Neural progenitor cell (in vitro differentiated cells): Measurements from ENCODE around the gene OR1D5. TPM values are rescaled to one million over a fixed set of nuclear protein-coding genes. Genes with fewer than 3 reads are reported as not detected.
"Not testable (repeated sequence)": the region's sequence is repeated elsewhere in the genome, so short reads cannot be mapped to it uniquely, and the experiment has no call there.

Experiments
- DNase-seq: peaks from one replicate; pipeline ENCODE4 v3.0.0-alpha.2; 2016; ENCODE audit warnings: low spot score
- H2AFZ ChIP-seq: fragments of 200-600 bp; sonication (generic); replicated peaks from 2 replicates; pipeline ENCODE4 v1.6.1; 2016; ENCODE audit warnings: antibody characterized with exemption
- H3F3A ChIP-seq: fragments of 200-600 bp; sonication (generic); 2 replicates; pipeline ENCODE4 v1.6.1; 2016; ENCODE audit warnings: antibody characterized with exemption, low read depth
- H3K27ac ChIP-seq: fragments of 200-600 bp; sonication (generic); 2 replicates; pipeline ENCODE4 v1.5.1; 2016; ENCODE audit warnings: mild to moderate bottlenecking
- H3K27me3 ChIP-seq: fragments of 200-600 bp; sonication (generic); 2 replicates; pipeline ENCODE4 v1.6.1; 2016; ENCODE audit warnings: mild to moderate bottlenecking, moderate library complexity
- H3K36me3 ChIP-seq: fragments of 200-600 bp; sonication (generic); 2 replicates; pipeline ENCODE4 v1.5.1; 2016
- H3K4me1 ChIP-seq: fragments of 200-600 bp; sonication (generic); 2 replicates; pipeline ENCODE4 v1.6.1; 2016; ENCODE audit warnings: mixed run types
- H3K4me2 ChIP-seq: fragments of 200-600 bp; sonication (generic); 2 replicates; pipeline ENCODE4 v1.6.1; 2016
- H3K4me3 ChIP-seq: fragments of 200-600 bp; sonication (generic); 2 replicates; pipeline ENCODE4 v1.5.1; 2016
- H3K79me2 ChIP-seq: fragments of 200-600 bp; sonication (generic); 2 replicates; pipeline ENCODE4 v1.6.1; 2016; ENCODE audit warnings: low read depth
- H3K9ac ChIP-seq: fragments of 200-600 bp; sonication (generic); 2 replicates; pipeline ENCODE4 v1.6.1; 2016
- H3K9me3 ChIP-seq: fragments of 200-600 bp; sonication (generic); 2 replicates; pipeline ENCODE4 v1.5.1; 2016; ENCODE audit warnings: low read depth
- H4K20me1 ChIP-seq: fragments of 200-600 bp; sonication (generic); 2 replicates; pipeline ENCODE4 v1.6.1; 2016; ENCODE audit warnings: low read depth
- H3K27ac Mint-ChIP-seq: 3 replicates; pipeline ENCODE4 v1.8.0; 2021; ENCODE audit warnings: mixed read lengths
- H3K27me3 Mint-ChIP-seq: 2 replicates; pipeline ENCODE4 v1.8.0; 2022; ENCODE audit warnings: low read depth, mild to moderate bottlenecking, inconsistent platforms, moderate library complexity, mixed read lengths; ENCODE audit not compliant: insufficient read depth
- H3K36me3 Mint-ChIP-seq: 3 replicates; pipeline ENCODE4 v1.8.0; 2021; ENCODE audit warnings: mixed read lengths
- H3K4me1 Mint-ChIP-seq: 3 replicates; pipeline ENCODE4 v1.8.0; 2021; ENCODE audit warnings: mixed read lengths
- H3K4me3 Mint-ChIP-seq: 3 replicates; pipeline ENCODE4 v1.8.0; 2021; ENCODE audit warnings: mild to moderate bottlenecking, moderate library complexity, mixed read lengths
- H3K9me3 Mint-ChIP-seq: 3 replicates; pipeline ENCODE4 v1.8.0; 2020; ENCODE audit warnings: mixed read lengths
- CTCF ChIP-seq: fragments of 200-600 bp; sonication (generic); IDR thresholded peaks from 2 replicates; pipeline ENCODE4 v1.5.1; 2017; ENCODE audit warnings: antibody characterized with exemption, mild to moderate bottlenecking
- EZH2 ChIP-seq: fragments of 200-600 bp; sonication (generic); IDR thresholded peaks from 2 replicates; pipeline ENCODE4 v1.6.1; 2017; ENCODE audit warnings: antibody characterized with exemption, mild to moderate bottlenecking, moderate library complexity
- EZH2phosphoT487 ChIP-seq: fragments of 200-600 bp; sonication (generic); IDR thresholded peaks from 2 replicates; pipeline ENCODE4 v1.6.1; 2017; ENCODE audit warnings: antibody characterized with exemption
- total RNA-seq: library from RNA; depleted of rRNA; stranded (reverse); fragments of >200 nt; gene quantifications from 2 replicates; pipeline ENCODE4 v1.2.3, GENCODE V29; 2015; ENCODE audit warnings: low replicate concordance

The OR1D5 gene
- not detected in 2 replicates for total RNA-seq

- not testable (repeated sequence) for H3K36me3 Mint-ChIP-seq, H4K20me1 ChIP-seq, H3K4me3 ChIP-seq, H3K9ac ChIP-seq, H3K4me1 ChIP-seq, H3K9me3 ChIP-seq, DNase-seq, H3K27me3 ChIP-seq, H3K9me3 Mint-ChIP-seq, H2AFZ ChIP-seq, H3K4me1 Mint-ChIP-seq, H3K27ac ChIP-seq, H3K27ac Mint-ChIP-seq, H3K36me3 ChIP-seq, H3K27me3 Mint-ChIP-seq, H3K4me2 ChIP-seq, H3K4me3 Mint-ChIP-seq, H3F3A ChIP-seq, H3K79me2 ChIP-seq
Measured at GRCh38 chr17:3063507-3063906, at the start of gene OR1D5. OR1D5 (minus strand) TSS chr17:3063607; CDS start chr17:3063607, 0 bp downstream.

- H3K27me3 Mint-ChIP-seq: peaks cover 3% of the 10 kb centered on the region
- H3F3A ChIP-seq: no peaks in the 10 kb centered on the region
- peaks cover 3% of the 10 kb centered on the region for H3K9me3 Mint-ChIP-seq
- H3K36me3 Mint-ChIP-seq: no peaks in the 10 kb centered on the region
- no peaks in the 10 kb centered on the region for H4K20me1 ChIP-seq
- no peak for DNase-seq
- H3K4me1 Mint-ChIP-seq: no peaks in the 10 kb centered on the region
- H3K4me2 ChIP-seq: no peak within 1 kb of the TSS
- H3K9ac ChIP-seq: no peak within 1 kb of the TSS
- no peak within 1 kb of the TSS for H3K4me3 ChIP-seq
- TF ChIP-seq EZH2 (no peak), CTCF (no peak), EZH2phosphoT487 (no peak)
- H3K36me3 ChIP-seq: no peaks in the 10 kb centered on the region
- H3K79me2 ChIP-seq: no peaks in the 10 kb centered on the region
- no peaks in the 10 kb centered on the region for H3K27me3 ChIP-seq
- H3K9me3 ChIP-seq: peaks cover 8% of the 10 kb centered on the region
- H2AFZ ChIP-seq: no peak within 1 kb of the TSS
- no peak within 1 kb of the TSS for H3K4me3 Mint-ChIP-seq
- H3K27ac ChIP-seq: no peak within 1 kb of the TSS
- H3K4me1 ChIP-seq: no peaks in the 10 kb centered on the region
- H3K27ac Mint-ChIP-seq: no peak within 1 kb of the TSS
Measured at GRCh38 chr17:3104322-3104721, 40.9 kb upstream of the OR1D5 start, which contains the start of gene OR1D2. OR1D2 (minus strand) TSS chr17:3104422; CDS start chr17:3092996, 11,426 bp downstream.

- not testable (repeated sequence) for H3K4me3 Mint-ChIP-seq, H3F3A ChIP-seq, H3K9ac ChIP-seq, H3K4me2 ChIP-seq, H4K20me1 ChIP-seq, DNase-seq, H3K36me3 Mint-ChIP-seq, H3K4me3 ChIP-seq, H3K9me3 ChIP-seq, H3K27me3 Mint-ChIP-seq, H3K36me3 ChIP-seq, H3K4me1 Mint-ChIP-seq, H3K27me3 ChIP-seq, H3K27ac Mint-ChIP-seq, H2AFZ ChIP-seq, H3K9me3 Mint-ChIP-seq, H3K27ac ChIP-seq, H3K4me1 ChIP-seq, H3K79me2 ChIP-seq
Measured at GRCh38 chr17:3073850-3074249, 10.4 kb upstream of the OR1D5 start.

- H3K36me3 Mint-ChIP-seq, H3K9me3 ChIP-seq, DNase-seq, H3K27ac Mint-ChIP-seq, H3K79me2 ChIP-seq, H3K9me3 Mint-ChIP-seq, H4K20me1 ChIP-seq, H3K9ac ChIP-seq, H3K4me1 Mint-ChIP-seq, H3K27ac ChIP-seq, H3K4me3 ChIP-seq, H3F3A ChIP-seq, H2AFZ ChIP-seq, H3K27me3 ChIP-seq, H3K4me1 ChIP-seq, H3K36me3 ChIP-seq, H3K4me2 ChIP-seq, H3K27me3 Mint-ChIP-seq, H3K4me3 Mint-ChIP-seq: not testable (repeated sequence)
Measured at GRCh38 chr17:3065192-3065591, 1.8 kb upstream of the OR1D5 start.

GRCh38 chr17:3062824-3063377 lies 506 bp downstream of the OR1D5 start:
- not testable (repeated sequence) for H3K9me3 ChIP-seq, H3K27ac Mint-ChIP-seq, H3K27me3 ChIP-seq, H3F3A ChIP-seq, H3K4me1 Mint-ChIP-seq, DNase-seq, H2AFZ ChIP-seq, H3K4me1 ChIP-seq, H4K20me1 ChIP-seq, H3K27me3 Mint-ChIP-seq, H3K4me3 Mint-ChIP-seq, H3K79me2 ChIP-seq, H3K36me3 ChIP-seq, H3K27ac ChIP-seq, H3K36me3 Mint-ChIP-seq, H3K9ac ChIP-seq, H3K9me3 Mint-ChIP-seq, H3K4me2 ChIP-seq, H3K4me3 ChIP-seq

GRCh38 chr17:3054868-3055267 lies 8.5 kb downstream of the OR1D5 start:
- H3K36me3 ChIP-seq, H3F3A ChIP-seq, H3K27ac Mint-ChIP-seq, H3K9ac ChIP-seq, H3K9me3 Mint-ChIP-seq, H3K4me2 ChIP-seq, H3K36me3 Mint-ChIP-seq, H3K27me3 Mint-ChIP-seq, H3K4me1 Mint-ChIP-seq, H3K4me3 Mint-ChIP-seq, H4K20me1 ChIP-seq, H3K9me3 ChIP-seq, H3K4me1 ChIP-seq, H3K79me2 ChIP-seq, H2AFZ ChIP-seq, H3K27ac ChIP-seq, DNase-seq, H3K27me3 ChIP-seq, H3K4me3 ChIP-seq: not testable (repeated sequence)
